ENCODE measurements around the gene DFFB. TPM values are rescaled to one million over a fixed set of nuclear protein-coding genes. Genes with fewer than 3 reads are reported as not detected.

The DFFB gene
- total RNA-seq, 1 experiment from 2014 or later, result 9.0 TPM

- no peak for TF ChIP-seq JUND (IDR thresholded peaks at IDR 0.05)
- TF ChIP-seq POLR2A (IDR thresholded peaks at IDR 0.05; ENCODE audit: borderline replicate concordance, extremely low read depth, insufficient read depth, insufficient read length), result no peak
- no peak for TF ChIP-seq EZH2 (IDR thresholded peaks at IDR 0.05)
- no peak for TF ChIP-seq ATF3 (IDR thresholded peaks at IDR 0.05)
- no peak for TF ChIP-seq YY1 (IDR thresholded peaks at IDR 0.05; ENCODE audit: extremely low read depth, insufficient replicate concordance, low read depth, low read length)
- TF ChIP-seq TCF7L2 (IDR thresholded peaks at IDR 0.05; ENCODE audit: borderline replicate concordance, extremely low read depth, insufficient read depth, insufficient read length), result no peak
- TF ChIP-seq FOSL1 (IDR thresholded peaks at IDR 0.05; ENCODE audit: low read depth), result no peak
- no peak for TF ChIP-seq MAX (IDR thresholded peaks at IDR 0.05)
- TF ChIP-seq CEBPB (IDR thresholded peaks at IDR 0.05; ENCODE audit: low read depth), result no peak
- TF ChIP-seq ELF1 (IDR thresholded peaks at IDR 0.05; ENCODE audit: borderline replicate concordance, low read depth), result no peak
- TF ChIP-seq CTCF (IDR thresholded peaks at IDR 0.05 in 2 of 3, conservative IDR thresholded peaks at IDR 0.05 in 1 of 3; ENCODE audit: borderline replicate concordance in 1 of 3, insufficient read depth in 1 of 3, low read depth in 2 of 3, low read length in 2 of 3), result no peak
- no peak for TF ChIP-seq ZNF274 (IDR thresholded peaks at IDR 0.05; ENCODE audit: low read depth, low read length)
- TF ChIP-seq EZH2phosphoT487 (IDR thresholded peaks at IDR 0.05; ENCODE audit: borderline replicate concordance), result no peak
- H3K4me2 ChIP-seq (ENCODE audit: low read length), result no peak overlapping the region
- no peaks in the 10 kb centered on the region for H4K20me1 ChIP-seq (ENCODE audit: insufficient read depth)
- no peak overlapping the region for H2AFZ ChIP-seq (ENCODE audit: low read depth, low read length, poor library complexity, severe bottlenecking)
- 0 out of 2 replicates have a peak, but pooled peaks cover 4% of the 10 kb centered on the region for H3K27me3 ChIP-seq (ENCODE audit: insufficient read depth, low read length)
- intact Hi-C loops (cut with micrococcal nuclease), result no loop called here
- BruUV-seq (replicated peaks), result no TSS peak
- H3K36me3 ChIP-seq (ENCODE audit: control insufficient read depth in 1 of 2, insufficient read depth in 2 of 2, low read length in 2 of 2), result no peaks in the 10 kb centered on the region
- no peak for ATAC-seq
- RAD21 ChIA-PET (ENCODE audit: low non-redundant PET in 1 of 2, low total read pairs in 2 of 2, uncharacterized antibody in 2 of 2, unreplicated experiment in 2 of 2), result no interaction called here
- DNase-seq (ENCODE audit: low read depth, low spot score), result no peak
- no peak overlapping the region for H3K4me3 ChIP-seq (replicated peaks in 1 of 2; ENCODE audit: low read depth in 1 of 2, low read length in 2 of 2)
- POLR2A ChIA-PET, result no interaction called here
- no peaks in the 10 kb centered on the region for H3K9me2 ChIP-seq (ENCODE audit: insufficient read depth)
- no peak overlapping the region for H3K9ac ChIP-seq (ENCODE audit: low read length)
- H3K79me2 ChIP-seq (ENCODE audit: insufficient read depth, low read length), result no peaks in the 10 kb centered on the region
- CTCF ChIA-PET, result no interaction called here
- H3K27ac ChIP-seq (ENCODE audit: low read depth, low read length), result no peak overlapping the region
- H3K9me3 ChIP-seq (ENCODE audit: control insufficient read depth in 1 of 2, insufficient read depth in 1 of 2, low read depth in 1 of 2, low read length in 2 of 2), result no peaks in the 10 kb centered on the region; a peak in 1 of 4 replicates
- H3K4me1 ChIP-seq (ENCODE audit: control insufficient read depth in 1 of 2, insufficient read depth in 2 of 2, low read length in 2 of 2), result no peaks in the 10 kb centered on the region
Measured at GRCh38 chr1:3925256-3925655, 68.0 kb downstream of the DFFB start.
